Measurements from ENCODE around the gene CD99.
A peak's percentile ranks its signal among the peaks of the same experiment; 100 is the strongest.
"Not testable (repeated sequence)": the region's sequence is repeated elsewhere in the genome, so short reads cannot be mapped to it uniquely, and the experiment has no call there.

Gene CD99

GRCh38 chrX:2718821-2719220 lies 27.7 kb downstream of the CD99 start:
- Mint-ChIP-seq H3K9me3 (no peaks in the 10 kb centered on the region), H3K36me3 (peaks cover 67% of the 10 kb centered on the region)

GRCh38 chrX:2719774-2720447 lies 28.8 kb downstream of the CD99 start:
- peaks cover 72% of the 10 kb centered on the region for H3K36me3 Mint-ChIP-seq
- H3K27me3 Mint-ChIP-seq: no peaks in the 10 kb centered on the region
- H3K4me3 Mint-ChIP-seq: no peak overlapping the region
- no peak for ATAC-seq
- no peaks in the 10 kb centered on the region for H3K4me1 Mint-ChIP-seq
- H3K9me3 Mint-ChIP-seq: no peaks in the 10 kb centered on the region
- no peak overlapping the region for H3K27ac Mint-ChIP-seq

More at GRCh38 chrX:2718821-2719220, 27.7 kb downstream of the CD99 start:
- no peak for ATAC-seq
- no peak overlapping the region for H3K4me3 Mint-ChIP-seq
- H3K4me1 Mint-ChIP-seq: no peaks in the 10 kb centered on the region
- no peaks in the 10 kb centered on the region for H3K27me3 Mint-ChIP-seq
- H3K27ac Mint-ChIP-seq: no peak overlapping the region

- H3K9me3 Mint-ChIP-seq: no peaks in the 10 kb centered on the region
- H3K4me1 Mint-ChIP-seq: no peaks in the 10 kb centered on the region
- H3K4me3 Mint-ChIP-seq: no peak overlapping the region
- H3K27ac Mint-ChIP-seq: no peak overlapping the region
- no peak for ATAC-seq
- H3K27me3 Mint-ChIP-seq: no peaks in the 10 kb centered on the region
- peaks cover 66% of the 10 kb centered on the region for H3K36me3 Mint-ChIP-seq
These were observed 32.3 kb downstream of the CD99 start for GRCh38 chrX:2723286-2723879.

- not testable (repeated sequence) for H3K27ac Mint-ChIP-seq, H3K9me3 Mint-ChIP-seq, H3K4me3 Mint-ChIP-seq, H3K4me1 Mint-ChIP-seq, H3K27me3 Mint-ChIP-seq, ATAC-seq
- H3K36me3 Mint-ChIP-seq: peaks cover 66% of the 10 kb centered on the region
These were observed 36.2 kb downstream of the CD99 start for GRCh38 chrX:2727264-2727663.

GRCh38 chrX:2732076-2732475 lies 41.0 kb downstream of the CD99 start:
- peak overlapping the region; percentile 63 for H3K27ac Mint-ChIP-seq
- no peaks in the 10 kb centered on the region for H3K27me3 Mint-ChIP-seq
- H3K9me3 Mint-ChIP-seq: no peaks in the 10 kb centered on the region
- no peak overlapping the region for H3K4me3 Mint-ChIP-seq
- no peak for ATAC-seq
- no peaks in the 10 kb centered on the region for H3K4me1 Mint-ChIP-seq
- peaks cover 63% of the 10 kb centered on the region for H3K36me3 Mint-ChIP-seq

GRCh38 chrX:2732649-2733048 lies 41.6 kb downstream of the CD99 start:
- Mint-ChIP-seq H3K9me3 (no peaks in the 10 kb centered on the region), H3K4me3 (no peak overlapping the region), H3K27ac (peak overlapping the region; percentile 63), H3K4me1 (no peaks in the 10 kb centered on the region), H3K36me3 (peaks cover 59% of the 10 kb centered on the region), H3K27me3 (no peaks in the 10 kb centered on the region)
- no peak for ATAC-seq

- Mint-ChIP-seq H3K4me1 (no peaks in the 10 kb centered on the region), H3K4me3 (no peak overlapping the region), H3K36me3 (peaks cover 59% of the 10 kb centered on the region), H3K9me3 (no peaks in the 10 kb centered on the region), H3K27ac (peak overlapping the region; percentile 63), H3K27me3 (no peaks in the 10 kb centered on the region)
- ATAC-seq: no peak
These were observed 42.2 kb downstream of the CD99 start for GRCh38 chrX:2733286-2733685.

GRCh38 chrX:2735270-2735669 lies 44.2 kb downstream of the CD99 start:
- no peak for ATAC-seq
- H3K4me1 Mint-ChIP-seq: no peaks in the 10 kb centered on the region
- no peaks in the 10 kb centered on the region for H3K9me3 Mint-ChIP-seq
- no peaks in the 10 kb centered on the region for H3K27me3 Mint-ChIP-seq
- H3K27ac Mint-ChIP-seq: no peak overlapping the region
- H3K36me3 Mint-ChIP-seq: peaks cover 58% of the 10 kb centered on the region
- no peak overlapping the region for H3K4me3 Mint-ChIP-seq

- no peaks in the 10 kb centered on the region for H3K4me1 Mint-ChIP-seq
- H3K27me3 Mint-ChIP-seq: no peaks in the 10 kb centered on the region
- no peak for ATAC-seq
- H3K9me3 Mint-ChIP-seq: peaks cover 3% of the 10 kb centered on the region
- no peak overlapping the region for H3K27ac Mint-ChIP-seq
- H3K4me3 Mint-ChIP-seq: no peak overlapping the region
- H3K36me3 Mint-ChIP-seq: peaks cover 44% of the 10 kb centered on the region
These were observed 49.6 kb downstream of the CD99 start for GRCh38 chrX:2740672-2741071.

GRCh38 chrX:2741386-2741785 lies 50.3 kb downstream of the CD99 start:
- no peaks in the 10 kb centered on the region for H3K27me3 Mint-ChIP-seq

GRCh38 chrX:2746250-2746649 lies 55.2 kb downstream of the CD99 start:
- not testable (repeated sequence) for ATAC-seq, H3K27me3 Mint-ChIP-seq, H3K27ac Mint-ChIP-seq, H3K4me1 Mint-ChIP-seq, H3K4me3 Mint-ChIP-seq, H3K9me3 Mint-ChIP-seq
- H3K36me3 Mint-ChIP-seq: peaks cover 16% of the 10 kb centered on the region

More at GRCh38 chrX:2741386-2741785, 50.3 kb downstream of the CD99 start:
- no peak overlapping the region for H3K4me3 Mint-ChIP-seq
- peaks cover 3% of the 10 kb centered on the region for H3K9me3 Mint-ChIP-seq
- H3K27ac Mint-ChIP-seq: no peak overlapping the region
- H3K4me1 Mint-ChIP-seq: no peaks in the 10 kb centered on the region
- H3K36me3 Mint-ChIP-seq: peaks cover 44% of the 10 kb centered on the region
- ATAC-seq: no peak

GRCh38 chrX:2748171-2748814 lies 57.2 kb downstream of the CD99 start:
- no peaks in the 10 kb centered on the region for H3K9me3 Mint-ChIP-seq
- H3K27ac Mint-ChIP-seq: no peak overlapping the region
- peaks cover under 1% of the 10 kb centered on the region for H3K36me3 Mint-ChIP-seq
- H3K27me3 Mint-ChIP-seq: no peaks in the 10 kb centered on the region
- ATAC-seq: no peak
- H3K4me3 Mint-ChIP-seq: no peak overlapping the region
- no peaks in the 10 kb centered on the region for H3K4me1 Mint-ChIP-seq

- no peak for ATAC-seq
- no peaks in the 10 kb centered on the region for H3K9me3 Mint-ChIP-seq
These were observed 57.7 kb downstream of the CD99 start for GRCh38 chrX:2748815-2749188.

GRCh38 chrX:2751291-2751690 lies 60.2 kb downstream of the CD99 start:
- no peak for ATAC-seq
- Mint-ChIP-seq H3K27ac (no peak overlapping the region), H3K4me1 (no peaks in the 10 kb centered on the region), H3K4me3 (no peak overlapping the region), H3K27me3 (no peaks in the 10 kb centered on the region), H3K9me3 (no peaks in the 10 kb centered on the region), H3K36me3 (no peaks in the 10 kb centered on the region)

More at GRCh38 chrX:2748815-2749188, 57.7 kb downstream of the CD99 start:
- no peaks in the 10 kb centered on the region for H3K36me3 Mint-ChIP-seq
- H3K27me3 Mint-ChIP-seq: no peaks in the 10 kb centered on the region
- no peaks in the 10 kb centered on the region for H3K4me1 Mint-ChIP-seq
- no peak overlapping the region for H3K4me3 Mint-ChIP-seq
- no peak overlapping the region for H3K27ac Mint-ChIP-seq

GRCh38 chrX:2751874-2752300 lies 60.8 kb downstream of the CD99 start, which contains the start of gene XG:
Gene XG, plus strand, starts transcription at chrX:2752040. Its CDS starts 235 bp downstream, at chrX:2752275.
- not testable (repeated sequence) for H3K9me3 Mint-ChIP-seq, H3K4me3 Mint-ChIP-seq, H3K4me1 Mint-ChIP-seq, H3K27me3 Mint-ChIP-seq, ATAC-seq, H3K36me3 Mint-ChIP-seq, H3K27ac Mint-ChIP-seq

- H3K4me3 Mint-ChIP-seq, H3K36me3 Mint-ChIP-seq, H3K4me1 Mint-ChIP-seq, ATAC-seq, H3K9me3 Mint-ChIP-seq, H3K27ac Mint-ChIP-seq: not testable (repeated sequence)
- H3K27me3 Mint-ChIP-seq: peaks cover 11% of the 10 kb centered on the region
These were observed 61.3 kb downstream of the CD99 start for GRCh38 chrX:2752441-2752840.

Data from stimulated activated memory B cell treated with anti-CD40 and anti-IgM and Interleukin-4, amounts not matched to agents 10 μg/mL and 1 μg/mL and 100 μg/mL, for 72 hours (primary cell).